IPS-NIHi11 (cell line): Measurements from ENCODE around the gene SUN2.

Experiments
- DNase-seq: peaks from one replicate; pipeline ENCODE4 v3.0.0; 2012; ENCODE audit warnings: mixed read lengths, low spot score

SUN2 gene

DNA sequence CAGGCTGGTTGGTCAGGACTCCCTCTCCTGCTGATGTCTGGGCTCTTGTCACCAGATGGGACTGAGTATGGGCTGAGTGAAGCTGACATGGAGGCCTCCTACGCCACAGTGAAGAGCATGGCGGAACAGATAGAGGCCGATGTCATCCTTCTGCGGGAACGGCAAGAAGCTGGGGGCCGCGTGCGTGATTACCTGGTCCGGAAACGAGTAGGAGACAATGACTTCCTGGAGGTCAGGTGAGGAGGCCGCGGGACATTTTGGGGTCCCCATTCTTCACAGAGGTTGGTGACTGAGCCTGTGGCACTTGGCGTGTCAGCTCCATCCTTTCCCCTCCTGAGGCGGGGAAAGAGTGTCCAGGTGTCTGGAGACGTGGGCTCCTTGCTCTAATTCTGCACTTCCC is 39.9 kb downstream of the SUN2 start:
- DNase-seq: no peak

DNA sequence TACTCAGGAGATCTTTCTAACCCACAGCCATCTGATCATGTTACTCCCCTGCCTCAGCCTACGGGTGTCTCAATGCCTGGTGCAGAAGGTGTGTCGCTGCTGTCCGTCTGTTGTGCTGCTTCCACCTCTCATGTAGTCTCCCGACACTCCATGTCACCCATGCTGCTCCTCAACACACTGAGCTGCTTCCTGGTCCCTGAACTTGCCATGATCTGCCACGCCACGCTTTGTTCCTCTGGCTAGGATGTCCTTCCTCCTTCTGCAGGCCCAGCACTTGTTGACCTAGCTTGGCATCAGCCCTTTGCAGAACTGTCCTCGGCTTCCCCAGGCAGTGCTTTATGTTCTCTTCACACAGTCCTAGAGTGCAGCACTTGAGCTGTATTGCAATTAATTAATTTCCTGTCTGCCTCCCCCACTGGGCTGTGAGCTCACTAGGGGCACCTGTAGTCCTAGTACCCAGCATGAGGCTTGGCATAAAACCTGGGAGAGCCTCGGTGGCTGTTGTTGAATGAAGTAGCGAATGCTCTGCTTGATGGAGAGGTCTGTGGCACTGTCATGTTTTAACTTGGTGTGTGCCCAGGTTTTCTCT is 40.5 kb downstream of the SUN2 start:
- DNase-seq: no peak

DNA sequence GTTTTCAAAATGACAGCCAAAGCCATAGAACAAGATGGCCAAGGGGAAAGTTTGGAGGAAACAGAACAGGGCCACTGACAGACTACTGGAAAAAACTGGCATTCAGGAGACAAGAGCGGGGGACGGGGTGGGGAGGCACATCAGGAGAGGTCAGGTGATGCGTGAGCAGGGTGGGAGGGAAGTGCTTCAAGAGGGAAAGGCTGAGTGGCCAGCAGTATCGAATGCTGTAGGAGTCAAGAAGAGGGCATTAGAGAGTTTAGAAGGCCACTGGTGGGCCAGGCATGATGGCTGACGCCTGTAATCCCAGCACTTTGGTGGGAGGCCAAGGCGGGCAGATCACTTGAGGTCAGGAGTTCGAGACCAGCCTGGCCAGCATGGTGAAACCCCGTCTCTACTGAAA is 41.9 kb downstream of the SUN2 start:
- DNase-seq: no peak

DNA sequence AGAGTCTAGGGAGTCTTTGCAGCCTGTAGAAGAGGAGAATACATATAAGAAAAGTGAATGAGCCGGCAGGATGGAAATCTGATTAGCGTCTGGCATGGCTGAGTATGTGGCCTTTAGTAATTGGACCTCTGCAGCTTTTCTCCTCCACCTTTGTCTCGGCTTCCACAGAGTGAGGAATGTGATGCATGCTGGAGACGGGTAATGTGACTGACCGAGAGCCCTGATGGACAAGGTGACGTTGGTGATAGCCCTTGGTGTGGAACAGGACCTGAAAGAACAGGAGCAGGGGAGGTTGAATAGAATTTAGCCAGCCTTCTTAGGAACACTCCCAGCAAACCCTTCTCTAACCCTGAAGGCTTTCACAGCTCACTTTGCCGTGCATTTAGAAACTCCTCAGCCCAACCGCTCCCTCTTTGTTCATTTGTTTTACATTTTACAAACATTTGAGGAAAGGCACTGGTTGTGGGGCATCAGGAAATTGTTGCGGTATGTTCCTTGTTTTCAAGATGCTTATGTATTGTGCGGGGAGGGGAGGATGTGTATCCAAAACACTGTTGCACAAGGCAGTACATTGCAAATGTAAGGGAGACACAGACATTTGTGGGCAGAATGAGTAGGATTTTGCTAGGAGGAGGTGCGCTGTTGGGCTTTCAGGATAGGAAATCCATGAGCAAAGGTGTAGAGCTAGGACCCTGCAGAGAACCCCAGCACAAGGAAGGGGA is 43.2 kb downstream of the SUN2 start:
- DNase-seq: no peak

DNA sequence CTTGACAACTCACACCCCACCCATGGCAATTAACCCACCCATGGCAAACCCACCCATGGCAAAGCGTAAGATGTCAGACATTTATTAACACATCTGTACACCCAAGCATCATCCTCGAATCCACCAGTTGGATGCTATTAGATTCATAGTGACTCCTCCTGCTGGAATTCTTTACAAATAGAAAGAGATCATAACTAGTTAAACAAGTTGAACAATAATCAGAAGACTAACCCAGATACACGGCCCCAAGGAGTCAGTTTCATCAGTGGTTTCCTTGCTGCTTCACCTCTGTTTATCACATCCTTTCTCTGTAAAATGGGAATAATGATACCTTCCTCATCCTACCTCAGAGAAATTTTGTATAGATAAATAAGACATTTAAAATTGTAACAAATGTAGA is 44.9 kb downstream of the SUN2 start:
- no peak for DNase-seq

DNA sequence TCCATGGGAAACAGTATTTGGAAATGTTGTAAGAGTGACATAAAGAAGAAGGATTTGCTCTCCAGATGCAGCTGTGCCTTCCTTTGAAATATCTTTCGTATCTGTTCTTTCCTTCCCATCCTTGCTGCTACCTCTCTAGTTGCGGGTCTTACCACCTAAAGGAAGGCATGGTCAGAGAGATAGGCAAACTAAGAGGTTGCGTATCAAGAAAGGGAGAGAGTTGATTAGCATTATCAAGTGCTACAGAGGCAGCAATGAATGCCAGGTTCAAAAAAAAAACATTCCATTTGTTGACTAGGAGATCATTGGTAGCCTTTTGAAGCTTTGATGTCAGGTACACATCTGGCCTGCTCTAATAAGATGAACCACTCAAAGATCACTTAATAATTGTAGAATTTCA is 45.4 kb downstream of the SUN2 start:
- DNase-seq: no peak

DNA sequence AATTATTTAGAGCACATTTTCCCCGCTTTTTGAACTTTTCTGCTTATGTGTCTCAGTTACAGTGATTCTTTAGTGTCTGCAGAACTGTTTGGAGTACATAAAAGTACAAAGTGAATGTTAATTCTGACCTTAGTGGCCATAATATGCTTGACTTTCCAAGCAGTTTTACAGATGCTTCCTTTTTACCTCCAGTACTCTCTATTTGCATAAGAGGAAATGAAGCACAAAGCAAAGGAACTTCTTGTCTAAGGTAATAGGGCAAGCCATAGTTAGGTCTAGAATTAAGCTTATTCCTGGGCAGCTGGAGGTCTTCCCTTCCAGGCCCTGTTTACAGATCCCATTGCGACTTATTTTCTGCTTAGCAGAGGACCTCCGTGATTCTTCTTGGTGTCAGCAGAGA is 46.5 kb downstream of the SUN2 start:
- no peak for DNase-seq

DNA sequence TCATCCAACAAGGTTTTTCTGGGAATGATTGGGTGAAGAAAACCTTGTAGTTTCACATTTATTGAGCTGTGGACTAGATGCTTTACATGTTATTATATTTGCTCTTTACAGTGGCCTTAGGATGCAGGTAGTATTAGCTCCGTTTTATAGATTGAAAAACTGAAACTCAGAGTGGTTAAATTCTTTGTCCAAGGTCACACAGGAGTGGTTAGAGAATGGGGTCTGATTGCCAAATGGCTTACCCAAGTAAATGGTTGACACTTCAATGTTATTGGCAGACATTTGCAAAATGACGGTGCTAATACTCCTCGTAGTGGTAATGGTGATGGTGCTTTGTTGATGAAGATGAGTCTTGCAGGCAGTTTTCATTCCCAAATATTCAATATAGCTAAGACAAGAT is 47.8 kb downstream of the SUN2 start:
- no peak for DNase-seq

DNA sequence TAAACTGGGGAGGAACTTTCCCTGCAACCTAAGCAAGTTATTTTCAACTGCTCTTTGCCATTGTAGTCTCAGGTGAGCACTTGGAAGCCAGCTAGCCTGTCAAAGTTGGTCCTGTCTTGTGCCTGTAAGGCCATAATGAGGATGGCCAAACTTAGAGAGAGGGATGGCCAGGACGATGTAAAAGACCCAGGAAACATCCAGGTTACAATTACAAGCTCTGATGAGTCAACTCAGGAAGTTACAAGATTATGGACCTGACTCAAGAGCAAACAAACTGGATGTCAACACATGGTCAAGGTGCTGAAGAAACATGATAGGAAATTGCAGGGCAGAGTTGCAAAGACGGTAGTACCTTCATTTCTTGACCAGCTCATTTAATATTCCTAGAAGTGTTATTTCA is 48.5 kb downstream of the SUN2 start:
- no peak for DNase-seq

DNA sequence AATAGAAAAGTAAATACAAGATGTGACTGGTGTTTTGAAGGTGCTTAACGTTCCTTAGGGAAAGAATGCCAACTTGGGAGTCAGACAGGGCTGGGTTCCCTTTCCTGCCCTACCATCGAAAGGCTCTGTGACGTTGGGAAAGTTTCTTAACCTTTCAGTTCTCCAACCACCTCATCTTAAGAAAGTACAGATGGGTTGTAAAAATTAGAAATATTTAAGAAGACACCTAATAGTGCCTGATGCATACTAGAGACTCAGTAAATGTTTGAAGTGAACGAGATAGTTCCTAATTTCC is 49.0 kb downstream of the SUN2 start:
- no peak for DNase-seq

DNA sequence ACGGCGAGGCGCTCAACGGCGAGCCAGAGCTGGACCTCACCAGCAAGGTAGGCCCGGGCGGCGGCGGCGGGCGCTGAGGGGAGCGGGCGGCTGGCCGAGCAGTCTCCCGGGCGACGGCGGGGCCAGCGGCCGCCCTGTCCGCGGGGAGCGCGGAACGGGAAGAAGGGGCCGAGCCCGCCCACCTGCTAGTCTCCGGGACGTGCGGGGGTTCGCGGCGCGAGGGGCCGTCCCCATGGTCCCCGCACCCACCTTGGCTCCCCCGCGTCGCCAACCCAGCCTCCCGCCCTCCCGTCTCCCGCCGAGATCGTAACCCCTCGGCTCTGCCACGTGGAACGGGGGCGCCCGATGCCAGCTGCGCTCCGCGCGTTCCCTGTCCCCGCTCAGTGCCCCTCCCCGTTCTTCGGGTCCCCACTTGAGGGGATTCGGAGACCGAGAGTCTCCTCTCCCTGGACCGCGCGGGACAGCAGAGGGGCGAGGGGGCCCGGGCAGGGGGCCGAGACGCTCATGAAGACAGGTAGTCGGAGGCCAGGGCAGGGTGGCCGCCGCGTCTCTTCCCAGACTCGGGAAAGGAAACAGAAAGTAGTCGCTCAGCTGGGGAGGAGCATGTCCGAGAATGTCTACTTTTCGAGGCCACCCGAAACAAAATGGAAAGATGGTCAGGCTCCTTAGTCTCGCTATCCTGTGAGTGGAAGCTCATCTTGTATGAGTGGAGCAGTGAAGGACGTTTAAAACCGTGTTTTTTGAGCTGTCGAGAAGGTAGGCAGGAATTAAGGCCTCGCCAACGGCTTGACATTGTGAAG is 49.5 kb downstream of the SUN2 start:
- peak; percentile 62 for DNase-seq

DNA sequence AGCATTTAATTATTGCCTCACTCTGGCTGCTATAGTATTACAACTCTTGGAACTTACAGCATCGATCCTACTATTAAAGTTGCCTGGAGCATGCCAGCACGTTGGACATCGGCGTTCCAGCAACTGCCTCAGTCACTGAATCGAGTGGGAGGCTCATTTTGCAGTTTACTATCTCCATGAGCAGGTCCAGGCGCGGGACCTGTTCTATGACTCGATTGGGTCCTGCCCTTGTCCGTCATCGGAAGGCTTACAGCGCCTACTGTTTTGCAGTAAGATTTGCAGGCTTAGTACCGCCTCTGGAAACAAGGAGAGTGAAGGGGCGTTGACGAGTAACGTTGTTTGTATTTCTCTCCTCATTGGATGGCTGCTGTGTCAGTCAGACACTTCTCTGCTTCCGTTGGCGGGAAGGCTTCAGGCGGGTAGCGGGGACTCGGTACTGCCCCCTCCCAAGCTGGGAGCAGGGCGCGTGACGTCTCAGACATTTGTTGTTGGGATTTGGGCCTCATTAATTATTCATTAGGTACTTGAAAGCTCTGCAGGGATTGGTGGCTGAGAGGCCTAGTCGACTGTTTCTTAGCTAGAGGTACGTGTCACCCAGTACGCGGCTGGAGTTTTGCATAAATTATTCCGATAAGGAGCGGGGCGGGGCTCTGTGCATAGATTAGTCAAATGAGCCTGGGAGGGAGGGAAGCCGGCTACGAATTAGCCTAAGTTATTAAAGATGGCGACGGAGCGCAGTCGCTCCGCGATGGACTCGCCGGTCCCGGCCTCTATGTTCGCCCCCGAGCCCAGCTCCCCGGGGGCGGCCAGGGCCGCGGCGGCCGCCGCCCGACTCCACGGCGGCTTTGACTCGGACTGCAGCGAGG is 50.3 kb downstream of the SUN2 start, which contains the start of gene GTPBP1:
Gene GTPBP1, plus strand, starts transcription at position 710 of the 866 bp plus-strand sequence. Its CDS starts 12 bp downstream, at position 722.
- peak; percentile 96 for DNase-seq

DNA sequence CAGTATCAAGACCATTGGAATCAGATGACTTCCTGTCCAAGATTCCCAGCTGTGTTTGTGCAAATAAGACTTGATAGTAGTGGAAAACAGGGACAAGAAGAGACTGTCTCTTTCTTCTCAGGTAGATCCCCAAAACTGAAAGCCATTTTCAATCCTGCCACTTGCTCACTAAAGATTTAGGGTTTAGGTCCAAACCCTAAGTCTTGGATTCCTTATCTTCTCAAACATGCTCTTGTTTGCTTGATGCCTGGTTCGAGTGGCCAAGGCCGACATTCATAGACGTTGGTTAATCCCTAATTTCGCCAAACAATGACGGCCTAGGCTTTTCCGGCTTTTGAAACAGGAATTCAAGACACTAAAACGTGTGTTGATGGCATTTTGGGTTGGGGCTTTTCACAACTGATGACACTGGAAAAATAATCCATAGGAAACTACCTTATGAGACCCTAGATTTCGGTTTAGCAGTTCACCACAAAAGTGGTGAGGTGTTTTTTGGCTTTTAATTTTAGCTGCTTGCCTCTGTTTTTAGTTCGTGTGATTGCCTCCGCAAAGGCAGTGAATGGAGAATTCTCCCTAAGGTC is 51.1 kb downstream of the SUN2 start:
- DNase-seq: no peak

DNA sequence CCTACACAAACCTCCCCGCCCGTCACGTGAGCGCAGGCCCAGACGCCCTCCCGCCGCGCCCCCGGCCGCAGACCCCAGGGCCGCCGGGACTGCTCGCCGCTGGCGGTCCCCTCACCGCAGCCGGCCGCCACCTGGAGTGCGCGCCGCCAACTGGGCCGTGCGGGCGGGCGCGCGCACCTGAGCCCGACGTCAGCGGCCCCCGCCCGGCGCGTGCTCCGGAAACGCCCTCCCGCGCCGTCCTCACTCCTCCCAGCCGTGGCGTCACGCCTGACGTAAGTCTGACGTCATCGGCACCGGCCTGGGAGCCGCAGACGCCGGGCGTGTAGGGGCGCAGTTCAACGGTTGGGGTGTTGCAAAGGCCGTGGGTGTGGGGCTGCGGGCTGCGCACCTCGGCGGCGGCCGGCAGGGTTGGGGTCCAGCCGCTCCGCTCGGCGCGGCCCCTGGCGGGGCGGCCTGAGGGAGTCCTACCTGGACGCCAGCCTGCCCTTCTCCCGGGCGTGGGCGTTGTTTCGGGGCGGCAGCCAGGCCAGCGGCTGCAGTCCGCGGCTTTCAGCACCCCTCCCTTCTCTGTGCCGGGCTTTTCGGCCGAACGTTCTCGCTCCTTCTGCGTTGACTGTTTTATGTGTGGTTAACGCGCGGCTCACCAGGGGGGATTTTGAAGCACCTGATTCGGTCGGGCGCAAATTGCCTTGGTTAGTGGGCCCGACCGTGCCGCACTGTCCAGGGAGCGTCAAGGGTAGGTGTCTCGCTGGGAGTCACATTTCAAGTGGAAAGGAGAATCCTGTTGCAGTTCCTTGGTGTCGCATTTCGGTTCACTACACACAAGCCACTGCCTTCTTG is 54.8 kb downstream of the SUN2 start, which contains the start of gene JOSD1:
Gene JOSD1, minus strand, starts transcription at position 155 of the 840 bp plus-strand sequence. CDS start 956 bp downstream, outside the sequence.
- DNase-seq: peak; percentile 94

DNA sequence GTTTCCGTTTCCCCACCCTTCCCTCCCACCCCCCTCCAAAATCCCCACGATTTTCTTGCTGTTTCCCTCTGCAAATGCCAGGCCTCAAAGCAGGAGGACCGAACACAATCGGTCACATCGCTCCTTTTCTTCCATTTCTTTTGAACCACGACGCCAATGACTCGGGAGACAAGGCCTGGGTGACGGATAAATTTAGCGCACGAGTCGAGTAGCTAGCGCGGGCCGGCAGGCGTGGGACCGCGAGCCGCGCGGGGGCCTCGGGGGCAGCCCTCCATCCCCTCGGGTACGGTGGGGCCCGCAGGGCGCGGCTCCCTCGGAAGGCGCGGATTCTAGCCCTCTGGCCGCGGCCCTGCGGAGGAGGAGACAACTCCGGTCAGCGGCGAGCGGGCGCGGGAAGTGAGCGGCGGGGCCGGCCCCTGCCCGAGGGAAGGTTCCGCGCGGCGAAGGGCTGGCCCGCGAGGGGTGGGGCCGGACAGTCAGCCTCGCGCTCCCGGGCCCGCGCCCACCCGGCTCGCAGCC is 55.5 kb downstream of the SUN2 start:
- DNase-seq: peak; percentile 85

DNA sequence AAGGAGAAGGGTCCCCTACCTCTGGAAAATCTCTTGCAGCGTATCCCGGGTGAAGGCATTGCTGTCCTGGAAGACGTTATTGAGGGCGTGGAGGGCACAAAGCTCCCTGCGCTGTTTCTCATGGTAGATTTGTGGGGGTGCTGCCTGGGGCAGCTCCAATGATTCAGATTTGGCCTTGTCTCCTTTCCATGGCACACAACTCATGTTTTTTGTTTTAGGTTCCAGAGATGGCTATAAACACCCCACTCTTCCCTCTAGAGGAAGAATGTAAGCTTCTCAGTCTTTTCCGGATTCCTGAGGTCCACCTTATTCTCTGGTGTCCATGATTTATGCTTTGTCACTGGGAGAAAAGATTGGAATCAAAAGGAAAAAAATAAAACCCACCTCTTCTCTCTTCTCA is 56.0 kb downstream of the SUN2 start:
- DNase-seq: no peak

DNA sequence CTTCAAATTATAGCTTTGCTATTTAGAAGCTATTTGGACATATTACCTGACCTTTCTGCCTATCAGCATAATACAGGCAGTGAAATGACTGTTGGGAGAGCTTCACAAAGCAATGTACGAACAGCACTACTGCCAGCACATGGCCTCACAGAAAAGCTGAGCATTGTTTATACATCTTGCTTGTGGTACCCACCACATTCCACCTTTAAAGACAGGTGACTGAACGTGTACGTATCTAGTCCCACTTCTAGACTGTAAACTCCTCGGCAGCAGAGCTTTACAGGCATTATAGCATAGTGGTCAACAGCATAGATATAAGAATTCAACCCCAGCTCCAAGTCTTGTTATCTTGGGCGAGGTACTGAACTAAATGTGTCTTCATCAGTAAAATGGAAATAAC is 56.7 kb downstream of the SUN2 start:
- no peak for DNase-seq

DNA sequence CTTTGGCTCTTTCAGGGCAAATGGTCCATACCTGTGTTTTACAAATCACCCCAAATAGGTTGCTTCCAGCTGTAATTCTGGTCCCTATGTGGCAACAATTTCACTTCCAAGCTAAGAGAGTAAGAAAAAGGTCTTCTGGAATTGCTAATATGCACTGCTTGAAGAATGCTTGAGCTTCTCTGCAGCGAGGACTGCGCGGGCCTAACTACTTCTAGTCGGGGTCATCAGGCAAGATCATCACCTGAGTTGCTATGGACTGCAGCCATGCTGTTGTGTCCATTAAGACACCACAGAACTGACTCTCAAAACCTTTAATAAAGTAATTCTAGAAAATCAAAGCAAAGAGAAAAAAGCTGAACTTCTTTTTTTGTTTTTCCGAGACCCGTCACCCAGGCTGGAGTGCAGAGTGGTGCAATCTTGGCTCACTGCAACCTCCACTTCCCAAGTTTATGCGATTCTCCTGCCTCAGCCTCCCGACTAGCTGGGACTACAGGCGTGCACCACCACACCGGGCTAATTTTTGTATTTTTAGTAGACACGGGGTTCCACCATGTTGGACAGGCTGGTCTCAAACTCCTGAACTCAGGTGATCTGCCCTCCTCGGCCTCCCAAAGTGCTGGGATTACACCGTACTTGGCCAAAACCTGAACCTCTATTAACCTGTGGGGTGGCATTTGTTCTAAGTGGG is 57.2 kb downstream of the SUN2 start:
- no peak for DNase-seq

DNA sequence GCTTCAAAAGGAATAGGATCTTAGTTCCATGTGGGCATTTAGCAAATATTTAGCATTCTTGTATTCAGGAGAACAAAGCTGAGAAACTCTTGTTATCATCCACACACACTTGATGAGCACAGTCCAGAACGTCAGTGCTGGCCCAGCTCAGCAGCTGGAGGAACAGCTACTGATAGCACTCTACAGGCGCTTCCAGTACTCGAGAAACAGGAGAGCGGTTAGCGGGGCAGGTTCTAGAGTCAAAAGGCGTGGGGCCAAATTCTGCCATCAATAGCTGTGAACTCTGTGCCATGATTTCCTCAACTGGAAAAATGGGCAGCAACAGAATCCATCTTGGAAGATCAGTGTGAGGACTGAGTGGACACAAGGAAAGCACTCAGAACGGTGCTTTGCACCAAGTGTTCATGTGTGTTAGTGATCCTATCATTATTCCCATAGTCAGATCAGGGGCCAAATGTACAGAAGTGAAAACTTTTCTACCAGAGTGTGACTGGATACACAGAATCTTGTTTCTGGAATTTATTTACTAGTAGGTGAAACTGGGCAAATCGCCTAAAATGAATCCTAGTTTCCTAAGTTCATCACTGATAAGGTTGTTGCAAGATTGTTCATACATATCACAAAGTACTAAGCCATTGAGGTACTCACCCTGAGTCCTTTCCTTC is 58.2 kb downstream of the SUN2 start:
- no peak for DNase-seq
